Activated CD8-positive, alpha-beta T cell treated with anti-CD3 and anti-CD28 coated beads for 36 hours (primary cell): Measurements from ENCODE around the gene BCAS1. TPM values are rescaled to one million over a fixed set of nuclear protein-coding genes. Genes with fewer than 3 reads are reported as not detected.

Source experiments
- ATAC-seq: fragments of 200-7000 bp; cut with Tn5 transposase; one replicate; pipeline ENCODE4 v1.10.0; 2021; ENCODE audit warnings: mild to moderate bottlenecking, moderate library complexity
- CTCF ChIA-PET: fragments of 350-600 bp; sonication (Branson Sonifier 250); formaldehyde crosslinking; loops from one replicate; lab custom pipeline; 2021; ENCODE audit warnings: antibody characterized with exemption; lab: Charles Lee
- POLR2A ChIA-PET: fragments of 350-600 bp; sonication (Branson Sonifier 250); formaldehyde crosslinking; loops from one replicate; lab custom pipeline; 2021; ENCODE audit warnings: antibody characterized with exemption; lab: Charles Lee
- DNase-seq: peaks from one replicate; pipeline ENCODE4 v3.0.0-alpha.2; 2020
- H3K27ac Mint-ChIP-seq: one replicate; pipeline ENCODE4 v1.8.0; 2021; ENCODE audit warnings: mild to moderate bottlenecking, mixed read lengths
- H3K27me3 Mint-ChIP-seq: one replicate; pipeline ENCODE4 v1.8.0; 2021; ENCODE audit warnings: mixed read lengths
- H3K36me3 Mint-ChIP-seq: one replicate; pipeline ENCODE4 v1.8.0; 2021; ENCODE audit warnings: low read depth, mixed read lengths
- H3K4me1 Mint-ChIP-seq: one replicate; pipeline ENCODE4 v1.8.0; 2021; ENCODE audit warnings: low read depth, mixed read lengths
- H3K4me3 Mint-ChIP-seq: one replicate; pipeline ENCODE4 v1.8.0; 2021; ENCODE audit warnings: mild to moderate bottlenecking, moderate library complexity, mixed read lengths
- H3K9me3 Mint-ChIP-seq: one replicate; pipeline ENCODE4 v1.8.0; 2021; ENCODE audit warnings: mixed read lengths
- intact Hi-C: fragments of 100-400 bp; cut with micrococcal nuclease; formaldehyde crosslinking; loops from one replicate; pipeline ENCODE4 v1.10.0; 2022
- total RNA-seq, 2 experiments: library from RNA; stranded (reverse); gene quantifications; one replicate each; pipeline ENCODE4 v1.2.3, GENCODE V29; 2021
- TF ChIP-seq, protein P1 (sequence below): fragments of 200-600 bp; IDR thresholded peaks from one replicate; pipeline ENCODE4 v1.8.0; 2022; ENCODE audit warnings: antibody characterized with exemption, mild to moderate bottlenecking

BCAS1 gene
- total RNA-seq, 2 experiments from 2014 or later = 0.09 TPM; not detected in 1

GRCh38 chr20:54000262-54000661 is 70.1 kb downstream of the BCAS1 start:
- DNase-seq (no peak), ATAC-seq (no peak)
- ChIA-PET CTCF (no interaction called here), POLR2A (no interaction called here)
- H3K9me3 Mint-ChIP-seq = peaks cover 22% of the 10 kb centered on the region
- no peaks in the 10 kb centered on the region for H3K36me3 Mint-ChIP-seq
- peaks cover 6% of the 10 kb centered on the region for H3K27me3 Mint-ChIP-seq
- intact Hi-C loops = no loop called here
- peaks cover 3% of the 10 kb centered on the region for H3K4me1 Mint-ChIP-seq
- no peak overlapping the region for H3K27ac Mint-ChIP-seq
- H3K4me3 Mint-ChIP-seq = no peak overlapping the region
- TF ChIP-seq, protein P1, sequence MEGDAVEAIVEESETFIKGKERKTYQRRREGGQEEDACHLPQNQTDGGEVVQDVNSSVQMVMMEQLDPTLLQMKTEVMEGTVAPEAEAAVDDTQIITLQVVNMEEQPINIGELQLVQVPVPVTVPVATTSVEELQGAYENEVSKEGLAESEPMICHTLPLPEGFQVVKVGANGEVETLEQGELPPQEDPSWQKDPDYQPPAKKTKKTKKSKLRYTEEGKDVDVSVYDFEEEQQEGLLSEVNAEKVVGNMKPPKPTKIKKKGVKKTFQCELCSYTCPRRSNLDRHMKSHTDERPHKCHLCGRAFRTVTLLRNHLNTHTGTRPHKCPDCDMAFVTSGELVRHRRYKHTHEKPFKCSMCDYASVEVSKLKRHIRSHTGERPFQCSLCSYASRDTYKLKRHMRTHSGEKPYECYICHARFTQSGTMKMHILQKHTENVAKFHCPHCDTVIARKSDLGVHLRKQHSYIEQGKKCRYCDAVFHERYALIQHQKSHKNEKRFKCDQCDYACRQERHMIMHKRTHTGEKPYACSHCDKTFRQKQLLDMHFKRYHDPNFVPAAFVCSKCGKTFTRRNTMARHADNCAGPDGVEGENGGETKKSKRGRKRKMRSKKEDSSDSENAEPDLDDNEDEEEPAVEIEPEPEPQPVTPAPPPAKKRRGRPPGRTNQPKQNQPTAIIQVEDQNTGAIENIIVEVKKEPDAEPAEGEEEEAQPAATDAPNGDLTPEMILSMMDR = no peak

DNA sequence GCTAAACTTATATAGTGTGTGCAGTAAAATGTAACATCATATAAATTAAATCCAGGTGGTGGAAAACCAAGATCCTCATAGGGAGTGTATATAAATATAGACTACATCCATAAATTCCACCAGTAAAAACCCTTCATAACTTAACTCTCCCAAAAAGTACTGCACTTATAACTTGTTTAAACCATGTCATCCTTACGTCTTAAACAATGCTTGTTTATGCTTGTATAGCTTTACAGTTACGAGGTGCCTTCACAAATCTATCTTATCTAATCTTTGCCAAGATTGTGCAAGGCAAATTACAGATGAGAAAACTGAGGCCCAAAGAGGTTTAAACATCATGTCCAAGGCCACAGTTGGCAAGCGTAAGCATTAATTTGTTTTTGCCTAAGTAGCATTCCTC is 71.3 kb downstream of the BCAS1 start:
- intact Hi-C loops = no loop called here
- no peak overlapping the region for H3K4me3 Mint-ChIP-seq
- peaks cover 22% of the 10 kb centered on the region for H3K9me3 Mint-ChIP-seq
- ChIA-PET CTCF (no interaction called here), POLR2A (no interaction called here)
- peaks cover 6% of the 10 kb centered on the region for H3K27me3 Mint-ChIP-seq
- DNase-seq = no peak
- no peak overlapping the region for H3K27ac Mint-ChIP-seq
- no peak for ATAC-seq
- H3K36me3 Mint-ChIP-seq = no peaks in the 10 kb centered on the region
- H3K4me1 Mint-ChIP-seq = no peaks in the 10 kb centered on the region
- TF ChIP-seq, protein P1 = no peak

DNA sequence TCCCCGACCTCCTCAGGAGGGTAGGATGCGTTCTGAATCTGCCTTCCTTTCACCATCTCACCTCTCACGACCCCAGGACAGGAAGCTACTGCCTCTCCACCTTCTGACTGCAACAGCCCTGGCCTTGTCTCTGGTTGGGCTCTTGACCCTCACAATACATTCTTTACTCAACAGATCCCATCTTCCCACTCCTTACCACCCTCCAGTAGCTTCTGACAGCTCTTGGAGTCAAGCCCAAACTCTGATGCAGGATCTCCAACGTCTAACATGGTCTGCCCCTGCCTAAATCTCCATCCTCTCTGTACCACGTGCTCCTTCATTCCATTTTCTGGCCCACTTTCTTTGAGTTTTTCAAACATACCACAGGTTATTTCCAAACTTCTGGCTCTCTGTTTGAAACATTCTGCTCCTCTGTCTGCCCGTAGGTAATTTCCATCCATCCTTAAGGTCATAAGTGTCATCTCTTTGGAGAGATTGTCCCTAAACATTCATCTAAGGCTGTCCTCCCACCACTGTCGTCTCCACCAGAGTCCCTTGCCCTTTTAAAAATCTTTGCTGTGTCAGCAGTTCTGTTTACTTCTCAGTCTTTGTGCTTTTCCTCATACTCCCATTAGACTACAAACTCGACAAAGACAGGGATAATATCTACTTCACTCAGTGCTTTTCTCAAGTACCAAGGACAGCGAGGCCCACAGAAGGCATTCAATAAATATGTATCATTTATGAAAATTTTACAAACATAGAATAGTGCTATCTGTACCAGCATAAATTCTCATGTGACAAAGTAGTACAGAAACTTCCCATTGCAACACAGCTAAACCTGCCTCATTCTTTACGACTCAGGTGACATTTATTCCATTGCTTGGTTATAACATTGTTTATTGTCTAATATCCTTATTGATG is 73.6 kb downstream of the BCAS1 start:
- no peak for ATAC-seq
- CTCF ChIA-PET = no interaction called here
- no peak overlapping the region for H3K4me3 Mint-ChIP-seq

GRCh38 chr20:53995949-53996348 is 74.4 kb downstream of the BCAS1 start:
- POLR2A ChIA-PET = no interaction called here
- no peak overlapping the region for H3K4me3 Mint-ChIP-seq
- ATAC-seq (no peak), DNase-seq (no peak)
- CTCF ChIA-PET = no interaction called here
- intact Hi-C loops = no loop called here
- H3K27ac Mint-ChIP-seq = no peak overlapping the region
- H3K27me3 Mint-ChIP-seq = peaks cover 8% of the 10 kb centered on the region
- no peaks in the 10 kb centered on the region for H3K4me1 Mint-ChIP-seq
- no peaks in the 10 kb centered on the region for H3K36me3 Mint-ChIP-seq
- peaks cover 10% of the 10 kb centered on the region for H3K9me3 Mint-ChIP-seq
- TF ChIP-seq, protein P1 = no peak

More for the DNA sequence above, 73.6 kb downstream of the BCAS1 start:
- Mint-ChIP-seq H3K27me3 (peaks cover 8% of the 10 kb centered on the region), H3K36me3 (no peaks in the 10 kb centered on the region), H3K9me3 (peaks cover 17% of the 10 kb centered on the region), H3K4me1 (no peaks in the 10 kb centered on the region), H3K27ac (no peak overlapping the region)
- POLR2A ChIA-PET = no interaction called here
- intact Hi-C loops = no loop called here
- TF ChIP-seq, protein P1 = no peak
- no peak for DNase-seq

GRCh38 chr20:53994088-53994487 is 76.3 kb downstream of the BCAS1 start:
- DNase-seq (no peak), ATAC-seq (no peak)
- Mint-ChIP-seq H3K27me3 (peaks cover 13% of the 10 kb centered on the region), H3K4me1 (no peaks in the 10 kb centered on the region), H3K9me3 (no peaks in the 10 kb centered on the region), H3K36me3 (no peaks in the 10 kb centered on the region), H3K27ac (no peak overlapping the region), H3K4me3 (no peak overlapping the region)
- POLR2A ChIA-PET = interaction anchor here (0.6 kb wide), 1 partner anchor 660 kb away, joined by 3 read pairs; no protein-coding TSS in a partner anchor
- intact Hi-C loops = no loop called here
- TF ChIP-seq, protein P1 = no peak
- CTCF ChIA-PET = no interaction called here
